GM19395 (cell line): ENCODE data around the gene MBOAT1.
A peak's percentile ranks its signal among the peaks of the same experiment; 100 is the strongest.

Experiments
- ATAC-seq: cut with Tn5 transposase; IDR thresholded peaks from one replicate; pipeline ENCODE4 v1.9.1; 2021; ENCODE audit warnings: mild to moderate bottlenecking, moderate library complexity; ENCODE audit not compliant: unreplicated experiment

Gene MBOAT1

DNA sequence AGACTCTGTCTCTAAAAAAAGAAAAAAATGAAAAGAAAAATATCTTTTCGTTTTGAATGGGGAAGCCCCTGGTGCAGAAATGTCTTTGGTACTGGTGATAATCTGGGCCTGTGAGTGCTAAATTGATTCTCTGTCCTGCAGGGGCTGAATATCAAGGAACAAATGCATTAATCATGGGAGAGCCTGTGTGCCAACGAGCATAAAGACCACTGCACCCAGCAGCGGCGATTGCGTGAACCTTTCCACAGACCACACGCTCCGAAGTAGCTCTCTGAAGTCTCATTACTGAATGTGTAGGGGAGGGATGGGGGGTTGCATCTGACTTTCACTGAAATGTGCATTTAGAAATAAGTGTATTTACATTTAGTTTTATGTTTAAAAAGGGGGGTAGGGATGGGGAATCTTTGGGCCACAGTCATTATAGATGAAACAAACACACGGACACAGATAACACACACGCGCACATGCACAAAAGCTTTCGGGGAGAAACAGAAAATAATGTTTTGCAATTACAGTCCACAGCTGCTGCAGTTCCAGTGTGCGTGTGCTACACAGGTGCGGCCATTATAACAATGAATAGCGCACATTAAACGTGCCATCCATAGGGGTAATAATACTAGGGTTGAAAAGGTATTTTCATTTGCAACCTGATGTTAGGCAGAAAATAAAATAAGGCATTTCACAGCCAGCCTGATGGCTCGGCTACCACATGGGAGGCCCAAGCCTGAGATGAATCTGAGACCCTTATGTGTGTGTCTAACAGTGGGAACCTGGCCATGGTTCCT lies 154.0 kb downstream of the MBOAT1 start:
- ATAC-seq, result no peak

GRCh38 chr6:20056350-20056992 lies 155.8 kb downstream of the MBOAT1 start:
- ATAC-seq, result peak; percentile 69

- no peak for ATAC-seq
Observed at GRCh38 chr6:20055916-20056315, 156.4 kb downstream of the MBOAT1 start.
